ENCODE data around the gene C1orf53. TPM values are rescaled to one million over a fixed set of nuclear protein-coding genes. Genes with fewer than 3 reads are reported as not detected.

Gene C1orf53
- total and polyA plus RNA-seq, 2 experiments from 2014 or later, result 2.7 to 3.8 TPM

Other genes starting within 250 kb of the C1orf53 start
- gene DENND1B, start 127.2 kb upstream of the C1orf53 start, total RNA-seq (2014; rRNA removed; shearing (Covaris generic)), result 5.2 and 6.1 TPM in 2 replicates
- gene DENND1B, start 127.2 kb upstream of the C1orf53 start, polyA plus RNA-seq (2016; fragmentation: Nextera tagmentation; extraction: Ambion mirVana), result 3.0 and 4.3 TPM in 2 replicates
- gene LHX9, start 14.7 kb downstream of the C1orf53 start, total RNA-seq (2014; rRNA removed; shearing (Covaris generic)), result not detected in 2 replicates
- 0.23 TPM in 1 of 2 replicates, not detected in the other for gene LHX9, start 14.7 kb downstream of the C1orf53 start, polyA plus RNA-seq (2016; fragmentation: Nextera tagmentation; extraction: Ambion mirVana)